ENCODE data around the gene TENM4.

Gene TENM4

DNA sequence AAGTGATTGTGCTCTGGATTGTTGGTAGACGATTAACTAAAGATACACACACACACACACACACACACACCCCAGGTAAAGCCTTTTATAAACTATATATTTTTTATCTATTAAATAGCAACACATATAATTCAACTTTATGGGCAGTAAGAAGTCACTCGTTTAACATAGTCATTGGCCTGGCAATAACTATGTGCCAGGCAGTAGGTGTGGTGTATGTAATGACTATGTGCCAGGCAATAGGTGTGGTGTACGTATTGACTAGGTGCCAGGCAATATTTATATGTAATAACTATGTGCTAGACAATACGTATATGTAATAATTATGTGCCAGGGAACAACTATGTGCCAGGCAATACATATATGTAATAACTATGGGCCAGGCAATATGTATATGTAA lies 40.0 kb upstream of the TENM4 start:
- TF ChIP-seq ZFP3 (CRISPR knock-in tag; IDR thresholded peaks at IDR 0.05) (no peak), ZC3H10 (CRISPR knock-in tag; IDR thresholded peaks at IDR 0.05) (no peak), ESRRG (CRISPR knock-in tag; IDR thresholded peaks at IDR 0.05) (no peak), SNAI2 (CRISPR knock-in tag; IDR thresholded peaks at IDR 0.05) (no peak), TCF4 (CRISPR knock-in tag; IDR thresholded peaks at IDR 0.05; ENCODE audit: borderline replicate concordance) (no peak), ZNF70 (CRISPR knock-in tag; IDR thresholded peaks at IDR 0.05) (no peak), CSDC2 (CRISPR knock-in tag; IDR thresholded peaks at IDR 0.05) (no peak), TOX (CRISPR knock-in tag; IDR thresholded peaks at IDR 0.05; ENCODE audit: borderline replicate concordance) (no peak), ZNF565 (CRISPR knock-in tag; conservative IDR thresholded peaks at IDR 0.05; ENCODE audit: low read depth) (no peak), ARNTL (CRISPR knock-in tag; IDR thresholded peaks at IDR 0.05; ENCODE audit: borderline replicate concordance, low read depth) (no peak), RARB (CRISPR knock-in tag; IDR thresholded peaks at IDR 0.05) (no peak)
- TF ChIP-seq, protein P1, sequence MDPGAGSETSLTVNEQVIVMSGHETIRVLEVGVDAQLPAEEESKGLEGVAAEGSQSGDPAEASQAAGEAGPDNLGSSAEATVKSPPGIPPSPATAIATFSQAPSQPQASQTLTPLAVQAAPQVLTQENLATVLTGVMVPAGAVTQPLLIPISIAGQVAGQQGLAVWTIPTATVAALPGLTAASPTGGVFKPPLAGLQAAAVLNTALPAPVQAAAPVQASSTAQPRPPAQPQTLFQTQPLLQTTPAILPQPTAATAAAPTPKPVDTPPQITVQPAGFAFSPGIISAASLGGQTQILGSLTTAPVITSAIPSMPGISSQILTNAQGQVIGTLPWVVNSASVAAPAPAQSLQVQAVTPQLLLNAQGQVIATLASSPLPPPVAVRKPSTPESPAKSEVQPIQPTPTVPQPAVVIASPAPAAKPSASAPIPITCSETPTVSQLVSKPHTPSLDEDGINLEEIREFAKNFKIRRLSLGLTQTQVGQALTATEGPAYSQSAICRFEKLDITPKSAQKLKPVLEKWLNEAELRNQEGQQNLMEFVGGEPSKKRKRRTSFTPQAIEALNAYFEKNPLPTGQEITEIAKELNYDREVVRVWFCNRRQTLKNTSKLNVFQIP (CRISPR knock-in tag; IDR thresholded peaks at IDR 0.05; ENCODE audit: borderline replicate concordance, low read depth) = no peak
- ATAC-seq = no peak

DNA sequence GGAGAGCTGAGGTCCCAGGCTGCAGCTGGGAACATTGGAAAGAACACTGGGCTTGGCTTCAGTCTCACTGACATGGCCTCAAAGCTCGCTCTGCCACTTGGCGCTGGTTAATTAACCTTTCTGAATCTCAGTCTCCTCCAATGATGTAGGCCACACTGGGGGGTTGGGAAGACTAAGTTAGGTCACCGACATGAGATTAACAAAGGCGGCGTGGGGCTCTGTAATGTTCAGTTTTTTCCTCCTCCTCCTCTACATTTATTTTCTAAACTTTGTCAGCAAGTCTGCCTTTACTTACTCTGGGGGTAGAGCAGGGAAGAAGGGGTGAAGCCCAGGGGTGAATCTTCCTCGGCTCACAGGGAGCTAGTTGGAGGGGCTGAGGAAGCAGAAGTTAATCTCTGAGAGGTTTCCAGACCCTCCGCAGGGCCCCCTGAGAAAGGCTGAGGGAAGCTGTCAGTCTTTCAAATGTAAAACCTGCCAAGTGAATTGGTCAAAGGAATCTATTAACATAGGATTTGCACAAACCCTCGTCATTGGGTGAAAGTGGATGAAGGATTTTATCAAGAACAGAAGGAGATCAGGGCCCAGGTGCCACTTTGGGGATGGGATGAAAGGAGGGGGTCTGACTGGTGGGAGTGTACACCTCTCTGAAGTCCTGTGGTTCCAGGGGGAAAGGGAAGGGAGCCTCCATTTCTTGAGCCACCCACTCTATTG lies 32.1 kb upstream of the TENM4 start:
- no peak for ATAC-seq
- TF ChIP-seq ZFP30 (CRISPR knock-in tag; IDR thresholded peaks at IDR 0.05) (no peak), BACH2 (CRISPR knock-in tag; IDR thresholded peaks at IDR 0.05; ENCODE audit: borderline replicate concordance) (no peak), GLIS3 (CRISPR knock-in tag; IDR thresholded peaks at IDR 0.05) (no peak), ZFP3 (CRISPR knock-in tag; IDR thresholded peaks at IDR 0.05) (no peak), ZC3H10 (CRISPR knock-in tag; IDR thresholded peaks at IDR 0.05) (no peak), ISL1 (CRISPR knock-in tag; IDR thresholded peaks at IDR 0.05) (no peak), ESRRG (CRISPR knock-in tag; IDR thresholded peaks at IDR 0.05) (no peak), PPARA (CRISPR knock-in tag; IDR thresholded peaks at IDR 0.05; ENCODE audit: borderline replicate concordance) (no peak), ZNF565 (CRISPR knock-in tag; conservative IDR thresholded peaks at IDR 0.05; ENCODE audit: low read depth) (no peak), SNAI2 (CRISPR knock-in tag; IDR thresholded peaks at IDR 0.05) (no peak), TOX (CRISPR knock-in tag; IDR thresholded peaks at IDR 0.05; ENCODE audit: borderline replicate concordance) (no peak), RARB (CRISPR knock-in tag; IDR thresholded peaks at IDR 0.05) (no peak), ZNF70 (CRISPR knock-in tag; IDR thresholded peaks at IDR 0.05) (no peak), ARNTL (CRISPR knock-in tag; IDR thresholded peaks at IDR 0.05; ENCODE audit: borderline replicate concordance, low read depth) (no peak)
- TF ChIP-seq, protein P2, sequence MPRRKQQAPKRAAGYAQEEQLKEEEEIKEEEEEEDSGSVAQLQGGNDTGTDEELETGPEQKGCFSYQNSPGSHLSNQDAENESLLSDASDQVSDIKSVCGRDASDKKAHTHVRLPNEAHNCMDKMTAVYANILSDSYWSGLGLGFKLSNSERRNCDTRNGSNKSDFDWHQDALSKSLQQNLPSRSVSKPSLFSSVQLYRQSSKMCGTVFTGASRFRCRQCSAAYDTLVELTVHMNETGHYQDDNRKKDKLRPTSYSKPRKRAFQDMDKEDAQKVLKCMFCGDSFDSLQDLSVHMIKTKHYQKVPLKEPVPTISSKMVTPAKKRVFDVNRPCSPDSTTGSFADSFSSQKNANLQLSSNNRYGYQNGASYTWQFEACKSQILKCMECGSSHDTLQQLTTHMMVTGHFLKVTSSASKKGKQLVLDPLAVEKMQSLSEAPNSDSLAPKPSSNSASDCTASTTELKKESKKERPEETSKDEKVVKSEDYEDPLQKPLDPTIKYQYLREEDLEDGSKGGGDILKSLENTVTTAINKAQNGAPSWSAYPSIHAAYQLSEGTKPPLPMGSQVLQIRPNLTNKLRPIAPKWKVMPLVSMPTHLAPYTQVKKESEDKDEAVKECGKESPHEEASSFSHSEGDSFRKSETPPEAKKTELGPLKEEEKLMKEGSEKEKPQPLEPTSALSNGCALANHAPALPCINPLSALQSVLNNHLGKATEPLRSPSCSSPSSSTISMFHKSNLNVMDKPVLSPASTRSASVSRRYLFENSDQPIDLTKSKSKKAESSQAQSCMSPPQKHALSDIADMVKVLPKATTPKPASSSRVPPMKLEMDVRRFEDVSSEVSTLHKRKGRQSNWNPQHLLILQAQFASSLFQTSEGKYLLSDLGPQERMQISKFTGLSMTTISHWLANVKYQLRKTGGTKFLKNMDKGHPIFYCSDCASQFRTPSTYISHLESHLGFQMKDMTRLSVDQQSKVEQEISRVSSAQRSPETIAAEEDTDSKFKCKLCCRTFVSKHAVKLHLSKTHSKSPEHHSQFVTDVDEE (CRISPR knock-in tag; IDR thresholded peaks at IDR 0.05) = no peak
- TF ChIP-seq, protein P3, sequence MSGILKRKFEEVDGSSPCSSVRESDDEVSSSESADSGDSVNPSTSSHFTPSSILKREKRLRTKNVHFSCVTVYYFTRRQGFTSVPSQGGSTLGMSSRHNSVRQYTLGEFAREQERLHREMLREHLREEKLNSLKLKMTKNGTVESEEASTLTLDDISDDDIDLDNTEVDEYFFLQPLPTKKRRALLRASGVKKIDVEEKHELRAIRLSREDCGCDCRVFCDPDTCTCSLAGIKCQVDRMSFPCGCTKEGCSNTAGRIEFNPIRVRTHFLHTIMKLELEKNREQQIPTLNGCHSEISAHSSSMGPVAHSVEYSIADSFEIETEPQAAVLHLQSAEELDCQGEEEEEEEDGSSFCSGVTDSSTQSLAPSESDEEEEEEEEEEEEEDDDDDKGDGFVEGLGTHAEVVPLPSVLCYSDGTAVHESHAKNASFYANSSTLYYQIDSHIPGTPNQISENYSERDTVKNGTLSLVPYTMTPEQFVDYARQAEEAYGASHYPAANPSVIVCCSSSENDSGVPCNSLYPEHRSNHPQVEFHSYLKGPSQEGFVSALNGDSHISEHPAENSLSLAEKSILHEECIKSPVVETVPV (CRISPR knock-in tag; IDR thresholded peaks at IDR 0.05) = no peak
- TF ChIP-seq, protein P4, sequence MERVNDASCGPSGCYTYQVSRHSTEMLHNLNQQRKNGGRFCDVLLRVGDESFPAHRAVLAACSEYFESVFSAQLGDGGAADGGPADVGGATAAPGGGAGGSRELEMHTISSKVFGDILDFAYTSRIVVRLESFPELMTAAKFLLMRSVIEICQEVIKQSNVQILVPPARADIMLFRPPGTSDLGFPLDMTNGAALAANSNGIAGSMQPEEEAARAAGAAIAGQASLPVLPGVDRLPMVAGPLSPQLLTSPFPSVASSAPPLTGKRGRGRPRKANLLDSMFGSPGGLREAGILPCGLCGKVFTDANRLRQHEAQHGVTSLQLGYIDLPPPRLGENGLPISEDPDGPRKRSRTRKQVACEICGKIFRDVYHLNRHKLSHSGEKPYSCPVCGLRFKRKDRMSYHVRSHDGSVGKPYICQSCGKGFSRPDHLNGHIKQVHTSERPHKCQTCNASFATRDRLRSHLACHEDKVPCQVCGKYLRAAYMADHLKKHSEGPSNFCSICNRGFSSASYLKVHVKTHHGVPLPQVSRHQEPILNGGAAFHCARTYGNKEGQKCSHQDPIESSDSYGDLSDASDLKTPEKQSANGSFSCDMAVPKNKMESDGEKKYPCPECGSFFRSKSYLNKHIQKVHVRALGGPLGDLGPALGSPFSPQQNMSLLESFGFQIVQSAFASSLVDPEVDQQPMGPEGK (CRISPR knock-in tag; IDR thresholded peaks at IDR 0.05; ENCODE audit: borderline replicate concordance) = no peak
- TF ChIP-seq, protein P1 (CRISPR knock-in tag; IDR thresholded peaks at IDR 0.05; ENCODE audit: borderline replicate concordance, low read depth) = no peak
